NK-92 treated with Interleukin-12 subunit alpha and Interleukin-12 subunit beta, amount 100 ng/mL, for 24 hours (cell line): ENCODE data around the gene SMIM35.
"Not testable (repeated sequence)": the region's sequence is repeated elsewhere in the genome, so short reads cannot be mapped to it uniquely, and the experiment has no call there.

ENCODE experiments used
- DNase-seq: peaks from one replicate; lab custom pipeline; 2025; lab: John Stamatoyannopoulos, UW

The SMIM35 gene

GRCh38 chr11:117983163-117983475, 103.6 kb downstream of the SMIM35 start:
- DNase-seq: no peak

DNA sequence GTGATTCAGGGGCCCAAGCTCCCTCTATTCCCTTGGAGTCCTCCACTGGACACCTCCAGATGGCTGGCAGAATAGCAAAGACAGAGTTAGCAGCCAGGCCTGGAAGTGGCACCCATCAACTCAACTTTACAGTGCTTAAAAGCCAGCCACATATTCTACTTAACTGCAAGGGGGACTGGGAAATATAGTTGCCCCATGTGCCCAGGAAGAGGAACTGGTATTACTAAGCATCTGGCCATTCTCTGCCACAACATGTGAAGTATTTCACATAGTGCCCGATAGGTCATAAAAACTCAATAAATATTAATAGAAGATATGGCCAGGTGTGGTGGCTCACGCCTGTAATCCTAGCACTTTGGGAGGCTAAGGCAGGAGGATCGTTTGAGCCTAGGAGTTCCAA, 106.0 kb downstream of the SMIM35 start:
- DNase-seq: no peak

GRCh38 chr11:117980280-117980679, 106.5 kb downstream of the SMIM35 start:
- no peak for DNase-seq

DNA sequence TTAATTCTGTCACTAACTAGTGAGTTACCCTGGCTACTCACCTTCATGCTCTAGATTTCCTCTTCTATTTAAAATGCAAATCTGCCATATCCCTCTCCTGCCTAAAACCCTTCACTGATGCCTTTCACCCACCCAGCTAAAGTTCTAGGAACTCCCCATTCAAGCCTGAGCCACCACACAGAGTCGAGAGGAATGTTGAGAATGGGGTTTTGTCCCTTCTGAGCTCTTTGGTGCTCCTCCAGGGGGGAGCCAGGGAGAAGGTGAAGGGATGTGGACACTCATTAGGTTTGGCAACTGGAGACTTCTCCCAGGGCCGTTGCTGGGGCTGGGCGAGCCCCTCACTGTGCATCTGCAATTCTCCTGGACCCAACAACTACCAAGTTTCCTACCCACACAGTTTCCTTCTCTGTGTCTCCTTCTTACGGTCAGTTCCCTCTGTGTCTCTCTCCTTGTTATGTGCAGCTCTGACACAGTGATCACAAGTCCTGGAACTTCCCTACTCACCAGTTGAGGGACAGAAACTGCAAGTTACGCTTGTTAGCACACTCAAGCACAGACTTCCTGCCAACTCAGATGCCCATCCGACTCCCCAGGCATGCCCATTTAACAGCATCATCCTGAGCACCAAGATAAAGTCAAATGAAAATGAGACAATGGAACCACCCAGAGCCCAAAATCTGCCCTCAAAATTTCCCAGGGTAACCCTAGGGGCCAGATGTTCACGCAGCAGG, 107.1 kb downstream of the SMIM35 start:
- DNase-seq: no peak

DNA sequence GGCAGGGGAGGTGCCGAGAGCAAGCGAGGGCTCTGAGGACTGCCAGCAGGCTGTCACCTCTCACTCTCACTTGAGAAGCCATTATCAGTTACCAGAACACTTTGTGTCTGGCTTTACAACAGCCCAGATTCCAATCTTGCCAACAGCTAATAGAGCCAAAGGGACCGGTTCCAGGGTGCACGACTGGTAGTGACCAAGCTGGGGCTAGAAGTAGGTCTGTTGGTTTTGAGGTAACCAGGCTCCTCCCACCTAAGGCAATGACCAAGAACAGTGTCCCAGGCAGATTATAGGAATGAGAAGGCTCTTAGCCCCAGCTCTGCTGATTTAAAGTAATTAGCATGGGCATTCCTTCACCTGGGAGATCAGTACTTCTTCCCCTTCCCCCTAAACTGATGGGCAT, 107.8 kb downstream of the SMIM35 start:
- DNase-seq: no peak

GRCh38 chr11:117978291-117978910, 108.4 kb downstream of the SMIM35 start:
- DNase-seq: not testable (repeated sequence)

- DNase-seq: not testable (repeated sequence)
Observed at GRCh38 chr11:117977612-117978264, 109.0 kb downstream of the SMIM35 start.

- DNase-seq: no peak
Observed at GRCh38 chr11:117977029-117977428, 109.7 kb downstream of the SMIM35 start.

- DNase-seq: no peak
Observed at GRCh38 chr11:117976445-117976844, 110.3 kb downstream of the SMIM35 start.

- no peak for DNase-seq
Observed at GRCh38 chr11:117973503-117973860, 113.3 kb downstream of the SMIM35 start.

DNA sequence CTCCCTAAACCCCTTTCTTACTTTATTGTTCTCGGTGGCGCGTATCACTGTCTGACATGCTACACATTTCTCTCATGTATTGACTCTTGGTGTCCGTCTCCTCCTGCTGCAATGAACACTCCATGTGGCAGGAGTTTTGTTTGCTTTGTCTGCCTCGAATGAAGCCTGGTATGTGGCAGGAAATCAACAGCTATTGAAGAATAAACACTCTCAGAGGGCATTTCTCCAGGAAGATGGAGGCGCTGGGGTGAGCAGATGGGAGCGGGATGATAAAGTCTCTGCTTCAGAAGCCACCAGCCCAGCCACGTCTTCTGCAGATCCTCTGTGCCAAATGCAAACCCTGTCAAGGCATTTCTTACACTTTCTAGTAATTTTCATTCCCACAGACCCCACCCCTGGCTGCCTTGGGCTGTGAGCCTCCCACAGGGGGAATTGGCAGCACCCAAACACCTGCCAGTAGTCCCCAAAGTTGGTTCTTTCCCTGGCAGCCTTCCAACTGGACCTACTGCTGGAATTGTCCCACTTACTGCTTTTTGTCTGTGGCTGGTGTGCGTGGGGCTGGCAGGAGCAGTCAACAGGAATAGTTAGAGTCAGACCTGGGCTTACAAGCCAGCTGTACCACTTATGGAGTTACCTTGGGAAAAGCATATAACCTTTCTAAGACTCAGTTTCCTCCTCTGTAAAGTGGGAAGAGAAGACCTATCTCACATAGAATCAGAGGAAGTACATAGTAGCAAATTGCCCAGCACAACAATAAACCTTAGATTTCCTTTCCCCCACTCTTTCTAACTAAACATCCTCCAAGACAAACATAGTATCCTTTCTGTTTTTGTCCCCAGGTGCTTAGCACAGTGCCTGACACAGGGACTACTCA, 113.9 kb downstream of the SMIM35 start:
- no peak for DNase-seq

DNA sequence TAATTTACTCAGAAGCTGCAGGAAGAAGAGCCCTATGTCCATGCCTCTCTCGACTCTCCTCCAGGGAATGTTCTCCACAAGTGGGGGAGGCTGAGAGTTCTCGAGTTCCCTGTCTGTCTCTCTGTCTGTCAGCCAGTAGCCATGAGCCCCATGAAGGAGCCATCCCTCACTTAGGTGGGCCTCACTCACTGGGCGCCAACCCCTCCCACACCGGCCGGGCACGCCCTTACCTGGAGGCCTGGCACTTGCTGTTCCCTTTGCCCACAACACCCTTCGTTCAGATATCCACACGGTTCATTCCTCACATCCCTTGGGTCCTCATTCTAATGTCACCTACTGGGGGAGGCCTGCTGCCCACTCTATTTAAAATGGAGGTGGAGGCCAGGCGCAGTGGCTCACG, 114.7 kb downstream of the SMIM35 start:
- DNase-seq: no peak

GRCh38 chr11:117970400-117971024, 116.3 kb downstream of the SMIM35 start:
- DNase-seq: no peak

DNA sequence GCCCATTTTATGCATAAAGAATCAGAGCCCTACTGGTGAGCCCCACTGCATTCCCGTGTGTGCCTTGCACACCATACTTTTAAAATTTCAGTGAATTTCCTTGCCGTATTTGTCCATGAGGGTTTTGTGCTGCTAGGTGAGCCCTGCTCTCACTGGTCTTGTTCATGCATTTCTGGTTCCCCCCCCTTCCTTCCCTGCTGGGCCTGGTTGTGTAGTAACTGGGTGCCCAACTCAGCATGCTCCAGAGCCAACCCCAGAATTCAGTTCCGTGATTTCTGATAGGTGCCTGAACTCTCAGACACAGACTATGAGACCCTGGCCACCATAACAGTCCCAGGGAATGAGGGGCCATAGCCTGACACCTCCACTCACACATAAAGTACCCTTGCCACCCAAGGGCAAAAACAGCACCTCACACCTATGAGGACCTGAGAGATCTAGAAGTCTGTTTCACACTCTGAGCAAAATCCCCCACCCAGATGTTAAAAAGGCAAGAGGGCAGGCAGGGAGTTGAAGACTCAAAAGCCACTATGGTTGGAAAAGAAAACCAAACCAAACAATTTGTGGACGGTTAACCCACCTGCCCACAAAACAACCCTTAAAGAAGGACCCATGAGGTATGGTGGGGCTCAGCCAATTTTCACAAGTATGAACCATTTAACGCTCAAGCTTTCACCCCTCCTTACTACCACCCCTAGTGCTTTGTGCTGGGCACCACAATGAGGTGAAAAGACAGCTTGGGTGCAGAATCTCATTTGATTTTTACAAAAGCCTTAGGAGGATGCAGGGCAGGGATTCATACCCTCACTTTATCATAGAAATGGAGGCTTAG, 117.4 kb downstream of the SMIM35 start:
- DNase-seq: no peak

GRCh38 chr11:117966908-117967307, 119.9 kb downstream of the SMIM35 start:
- DNase-seq: no peak

DNA sequence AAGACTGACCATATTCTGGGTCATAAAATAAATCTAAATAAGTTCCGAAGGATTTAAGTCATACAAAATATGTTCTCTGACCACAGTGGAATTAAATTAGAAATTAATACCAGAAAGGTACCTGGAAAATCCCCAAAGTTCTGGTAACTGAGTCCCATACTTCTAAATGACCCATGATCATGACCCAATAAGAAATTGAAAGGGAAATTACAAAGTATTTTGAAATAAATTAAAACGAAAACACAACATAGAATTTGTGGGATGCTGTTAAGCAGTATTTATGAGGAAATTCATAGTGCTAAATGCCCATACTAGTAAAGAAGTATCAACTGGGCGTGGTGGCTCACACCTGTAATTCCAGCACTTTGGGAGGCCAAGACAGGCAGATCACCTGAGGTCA, 123.9 kb downstream of the SMIM35 start:
- no peak for DNase-seq

GRCh38 chr11:117961896-117962295, 124.9 kb downstream of the SMIM35 start:
- no peak for DNase-seq

DNA sequence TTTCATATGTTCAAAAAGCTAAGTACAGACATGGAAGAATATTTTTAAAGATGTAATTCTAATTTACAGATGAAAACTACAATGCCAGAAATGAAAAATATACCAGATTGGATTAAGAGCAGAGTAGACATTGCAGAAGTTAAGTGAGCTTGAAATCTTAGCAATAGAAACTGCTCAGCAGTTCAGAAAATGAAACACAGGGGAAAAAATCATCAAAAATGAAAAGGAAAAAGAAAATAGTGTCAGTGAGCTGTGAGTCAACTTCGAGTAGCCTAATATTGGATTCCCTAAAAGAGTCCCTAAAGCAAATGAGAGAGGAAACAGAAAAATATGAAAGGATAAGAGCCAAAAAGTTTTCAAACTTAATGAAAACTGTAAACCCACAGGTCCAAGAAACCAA, 126.4 kb downstream of the SMIM35 start:
- no peak for DNase-seq

- no peak for DNase-seq
Observed at GRCh38 chr11:117959438-117960149, 127.2 kb downstream of the SMIM35 start.

DNA sequence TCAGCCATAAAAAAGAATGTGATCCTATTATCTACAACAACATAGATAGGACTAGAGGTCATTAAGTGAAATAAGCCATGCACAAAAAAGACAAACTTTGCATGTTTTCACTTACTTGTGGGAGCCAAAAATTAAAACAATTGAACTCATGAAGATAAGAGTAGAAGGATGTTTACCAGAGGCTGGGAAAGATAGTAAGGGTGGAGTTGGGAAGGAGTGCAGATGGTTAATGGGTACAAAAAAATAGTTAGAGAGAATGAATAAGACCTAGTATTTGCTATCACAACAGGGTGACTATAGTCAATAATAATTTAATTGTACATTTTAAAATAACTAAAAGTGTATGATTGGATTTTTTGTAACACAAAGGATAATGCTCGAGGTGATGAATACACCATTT, 127.8 kb downstream of the SMIM35 start:
- DNase-seq: no peak
